Measurements from ENCODE around the gene PRKAG2.

PRKAG2 gene

DNA sequence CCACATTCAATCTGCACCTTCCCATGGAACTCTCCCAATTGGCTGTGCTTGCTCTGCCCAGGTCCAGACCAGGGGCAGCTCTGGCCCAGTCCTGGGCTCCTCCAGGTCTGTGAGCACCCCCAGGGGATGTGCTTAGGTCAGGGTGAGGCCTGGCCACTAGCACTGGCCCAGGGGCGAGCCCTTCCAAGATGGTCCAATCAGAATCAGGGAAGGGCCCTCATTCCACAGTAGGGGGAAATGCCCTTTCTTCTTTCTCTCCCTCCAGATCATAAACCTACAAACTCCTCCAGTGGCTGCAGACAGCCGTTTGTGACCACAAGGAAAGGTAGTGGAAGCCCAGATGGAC is 157.0 kb downstream of the PRKAG2 start:
- Histone ChIP-seq H3K27me3 (ENCODE audit: insufficient read depth, low read depth) (no peaks in the 10 kb centered on the region), H4K20me1 (ENCODE audit: insufficient read depth) (no peaks in the 10 kb centered on the region), H3K4me1 (ENCODE audit: low read depth, poor library complexity, severe bottlenecking) (no peaks in the 10 kb centered on the region), H3K4me3 (IDR thresholded peaks at IDR 0.05; ENCODE audit: insufficient read depth, low read depth, low read length) (no peak overlapping the region), H2AFZ (ENCODE audit: low read depth) (no peak overlapping the region), H3K4me2 (no peak overlapping the region), H3K36me3 (ENCODE audit: insufficient read depth) (no peaks in the 10 kb centered on the region), H3K27ac (no peak overlapping the region), H3K9ac (no peak overlapping the region), H3K79me2 (ENCODE audit: insufficient read depth, low read depth) (no peaks in the 10 kb centered on the region)
- TF ChIP-seq, protein P1, sequence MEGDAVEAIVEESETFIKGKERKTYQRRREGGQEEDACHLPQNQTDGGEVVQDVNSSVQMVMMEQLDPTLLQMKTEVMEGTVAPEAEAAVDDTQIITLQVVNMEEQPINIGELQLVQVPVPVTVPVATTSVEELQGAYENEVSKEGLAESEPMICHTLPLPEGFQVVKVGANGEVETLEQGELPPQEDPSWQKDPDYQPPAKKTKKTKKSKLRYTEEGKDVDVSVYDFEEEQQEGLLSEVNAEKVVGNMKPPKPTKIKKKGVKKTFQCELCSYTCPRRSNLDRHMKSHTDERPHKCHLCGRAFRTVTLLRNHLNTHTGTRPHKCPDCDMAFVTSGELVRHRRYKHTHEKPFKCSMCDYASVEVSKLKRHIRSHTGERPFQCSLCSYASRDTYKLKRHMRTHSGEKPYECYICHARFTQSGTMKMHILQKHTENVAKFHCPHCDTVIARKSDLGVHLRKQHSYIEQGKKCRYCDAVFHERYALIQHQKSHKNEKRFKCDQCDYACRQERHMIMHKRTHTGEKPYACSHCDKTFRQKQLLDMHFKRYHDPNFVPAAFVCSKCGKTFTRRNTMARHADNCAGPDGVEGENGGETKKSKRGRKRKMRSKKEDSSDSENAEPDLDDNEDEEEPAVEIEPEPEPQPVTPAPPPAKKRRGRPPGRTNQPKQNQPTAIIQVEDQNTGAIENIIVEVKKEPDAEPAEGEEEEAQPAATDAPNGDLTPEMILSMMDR (conservative IDR thresholded peaks at IDR 0.05; ENCODE audit: low read depth, low read length), result no peak

DNA sequence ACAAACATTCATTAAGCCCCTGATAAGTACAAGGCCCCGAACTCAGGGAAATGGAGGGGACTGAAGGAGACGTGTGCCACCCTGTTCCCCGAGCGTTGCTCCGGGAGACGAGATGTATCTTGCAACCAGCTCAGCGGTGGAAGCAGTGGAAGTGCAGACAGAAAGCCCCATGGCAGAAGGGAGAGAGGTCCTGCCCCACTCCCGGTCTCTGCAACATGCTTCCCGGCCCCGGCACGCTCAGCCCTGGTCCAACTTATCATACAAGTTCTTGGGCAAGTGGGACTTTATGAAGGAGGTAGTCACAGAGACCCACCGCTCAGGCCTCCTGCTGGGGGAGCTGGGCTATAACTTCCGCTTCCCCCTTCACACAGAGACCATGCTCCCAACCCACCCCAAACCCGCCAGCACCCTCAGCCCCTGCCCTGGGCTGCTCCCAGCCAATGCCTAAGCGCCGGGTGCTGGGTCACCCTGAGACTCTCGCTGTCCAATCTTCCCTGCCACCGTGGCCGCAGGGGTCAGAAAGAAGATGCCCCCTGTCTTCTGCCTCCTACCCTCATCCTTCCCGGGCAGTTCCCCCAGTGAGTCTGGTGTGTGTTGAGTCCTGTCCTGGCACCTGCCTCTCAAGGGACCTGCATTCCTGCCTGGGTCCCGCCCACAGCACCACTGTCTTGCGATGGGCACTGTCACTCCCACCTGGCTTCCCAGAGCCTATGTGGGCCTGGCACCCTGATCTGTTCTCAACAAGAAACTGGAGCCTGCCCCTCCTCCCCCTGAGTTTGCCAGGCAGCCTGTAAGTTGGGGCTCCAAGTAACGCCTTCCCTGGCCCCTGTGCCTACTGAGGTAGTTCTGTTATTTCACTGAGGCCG is 157.7 kb downstream of the PRKAG2 start:
- H2AFZ ChIP-seq (ENCODE audit: low read depth), result no peak overlapping the region
- H3K79me2 ChIP-seq (ENCODE audit: insufficient read depth, low read depth), result no peaks in the 10 kb centered on the region
- no peaks in the 10 kb centered on the region for H3K36me3 ChIP-seq (ENCODE audit: insufficient read depth)
- H3K4me1 ChIP-seq (ENCODE audit: low read depth, poor library complexity, severe bottlenecking), result no peaks in the 10 kb centered on the region
- no peak overlapping the region for H3K4me2 ChIP-seq
- H3K9ac ChIP-seq, result no peak overlapping the region
- H4K20me1 ChIP-seq (ENCODE audit: insufficient read depth), result no peaks in the 10 kb centered on the region
- TF ChIP-seq, protein P1 (conservative IDR thresholded peaks at IDR 0.05; ENCODE audit: low read depth, low read length), result no peak
- no peaks in the 10 kb centered on the region for H3K27me3 ChIP-seq (ENCODE audit: insufficient read depth, low read depth)
- H3K27ac ChIP-seq, result no peak overlapping the region
- H3K4me3 ChIP-seq (IDR thresholded peaks at IDR 0.05; ENCODE audit: insufficient read depth, low read depth, low read length), result no peak overlapping the region

DNA sequence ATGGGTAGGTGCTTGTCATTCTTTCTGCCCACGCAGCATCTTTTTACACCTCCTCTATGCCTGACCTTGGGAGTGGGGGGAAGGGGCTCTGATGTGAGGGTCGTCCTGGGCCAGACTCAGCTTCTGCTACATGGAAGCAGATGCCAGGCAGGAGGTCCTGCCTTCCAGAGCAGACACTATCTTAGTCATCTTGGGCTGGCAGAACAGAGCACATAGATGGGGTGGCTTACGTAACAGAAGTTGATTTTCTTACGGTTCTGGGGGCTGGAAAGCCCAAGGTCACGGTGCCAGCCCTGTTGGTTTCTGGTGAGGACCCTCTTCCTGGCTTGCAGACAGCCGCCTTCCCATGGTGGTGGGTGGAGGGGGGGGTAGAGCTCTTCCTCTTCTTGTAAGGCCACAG is 159.0 kb downstream of the PRKAG2 start:
- Histone ChIP-seq H3K79me2 (ENCODE audit: insufficient read depth, low read depth) (no peaks in the 10 kb centered on the region), H3K4me3 (IDR thresholded peaks at IDR 0.05; ENCODE audit: insufficient read depth, low read depth, low read length) (no peak overlapping the region), H3K36me3 (ENCODE audit: insufficient read depth) (no peaks in the 10 kb centered on the region), H3K4me1 (ENCODE audit: low read depth, poor library complexity, severe bottlenecking) (peaks cover under 1% of the 10 kb centered on the region), H4K20me1 (ENCODE audit: insufficient read depth) (no peaks in the 10 kb centered on the region), H3K4me2 (no peak overlapping the region), H2AFZ (ENCODE audit: low read depth) (no peak overlapping the region), H3K9ac (no peak overlapping the region), H3K27ac (no peak overlapping the region), H3K27me3 (ENCODE audit: insufficient read depth, low read depth) (no peaks in the 10 kb centered on the region)
- TF ChIP-seq, protein P1 (conservative IDR thresholded peaks at IDR 0.05; ENCODE audit: low read depth, low read length), result no peak

DNA sequence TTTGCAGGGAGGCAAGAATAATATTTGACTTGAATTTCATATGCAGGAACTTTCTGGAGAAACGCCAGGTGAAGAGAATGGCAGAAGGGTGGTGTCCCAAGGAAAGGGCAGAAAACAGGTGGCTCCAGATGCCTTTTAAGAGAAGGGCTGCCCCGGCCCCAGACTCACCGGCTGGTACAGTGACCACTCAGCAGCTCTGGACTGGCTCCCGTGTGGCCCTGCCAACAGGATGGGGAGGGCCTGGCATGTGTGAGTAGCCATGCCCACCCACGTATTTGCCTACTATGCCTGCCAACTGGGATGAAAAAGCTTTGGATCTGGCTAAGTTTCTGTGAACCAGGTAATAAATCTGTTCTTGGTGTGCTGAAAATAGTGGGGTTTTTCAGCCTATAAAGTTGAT is 159.5 kb downstream of the PRKAG2 start:
- no peak overlapping the region for H3K9ac ChIP-seq
- TF ChIP-seq, protein P1 (conservative IDR thresholded peaks at IDR 0.05; ENCODE audit: low read depth, low read length), result no peak

More for the DNA sequence above, 159.5 kb downstream of the PRKAG2 start:
- Histone ChIP-seq H3K79me2 (ENCODE audit: insufficient read depth, low read depth) (no peaks in the 10 kb centered on the region), H3K27me3 (ENCODE audit: insufficient read depth, low read depth) (no peaks in the 10 kb centered on the region), H3K4me3 (IDR thresholded peaks at IDR 0.05; ENCODE audit: insufficient read depth, low read depth, low read length) (no peak overlapping the region), H3K36me3 (ENCODE audit: insufficient read depth) (no peaks in the 10 kb centered on the region), H3K4me2 (no peak overlapping the region), H2AFZ (ENCODE audit: low read depth) (no peak overlapping the region), H3K27ac (no peak overlapping the region), H3K4me1 (ENCODE audit: low read depth, poor library complexity, severe bottlenecking) (peaks cover 6% of the 10 kb centered on the region), H4K20me1 (ENCODE audit: insufficient read depth) (no peaks in the 10 kb centered on the region)
